Colonic mucosa (tissue), 4 donors: ENCODE measurements around the gene GMDS. TPM values are rescaled to one million over a fixed set of nuclear protein-coding genes. Genes with fewer than 3 reads are reported as not detected.
A peak's percentile ranks its signal among the peaks of the same experiment; 100 is the strongest.
"Not testable (repeated sequence)": the region's sequence is repeated elsewhere in the genome, so short reads cannot be mapped to it uniquely, and the experiment has no call there.

ENCODE experiments used
- DNase-seq: peaks from one replicate; pipeline ENCODE4 v3.0.0-alpha.2; 2020
- H3K27ac ChIP-seq: fragments of 200-600 bp; one replicate; pipeline ENCODE4 v1.8.0; 2021
- H3K27me3 ChIP-seq: fragments of 200-600 bp; one replicate; pipeline ENCODE4 v1.8.0; 2021
- H3K36me3 ChIP-seq: fragments of 200-600 bp; one replicate; pipeline ENCODE4 v1.8.0; 2021
- H3K4me1 ChIP-seq: fragments of 200-600 bp; one replicate; pipeline ENCODE4 v1.8.0; 2021; ENCODE audit warnings: mild to moderate bottlenecking
- H3K4me3 ChIP-seq: fragments of 200-600 bp; one replicate; pipeline ENCODE4 v1.8.0; 2021
- H3K9ac ChIP-seq, 2 donors: one replicate each; pipeline ENCODE4 v1.7.0; 2013; ENCODE audit warnings: control low read depth in 2 of 2, low read depth in 2 of 2, low read length in 2 of 2
- H3K9me3 ChIP-seq: fragments of 200-600 bp; one replicate; pipeline ENCODE4 v1.8.0; 2021
- intact Hi-C: fragments of 100-400 bp; cut with DNase I; formaldehyde crosslinking; loops from one replicate; pipeline ENCODE4 v1.14.1; 2022
- total RNA-seq, 2 donors: library from RNA; stranded (reverse); fragmentation: NEBNext Ultra II Directional in 1 of 2; extraction: Animal tissue kit (Norgen Biotek cat#: 25700) in 1 of 2; gene quantifications; one replicate each; pipeline ENCODE4 v1.2.1, GENCODE V29; 2021
- TF ChIP-seq, protein P1 (sequence below): fragments of 200-600 bp; IDR thresholded peaks from one replicate; pipeline ENCODE4 v1.8.0; 2022; ENCODE audit warnings: antibody characterized with exemption, mild to moderate bottlenecking
- donor health status: healthy.
- donor health status: DM: no; HTN: no; CAD: no.
- donor health status: DM: no; HTN: no; CAD: no.

Gene GMDS
- total RNA-seq, 2 donors from 2014 or later = 247 to 272 TPM

- intact Hi-C loops = no loop called here
- no peaks in the 10 kb centered on the region for H3K27me3 ChIP-seq
- no peak overlapping the region for H3K4me3 ChIP-seq
- H3K36me3 ChIP-seq = no peaks in the 10 kb centered on the region
- no peak overlapping the region for H3K9ac ChIP-seq
- H3K9me3 ChIP-seq = no peaks in the 10 kb centered on the region
- DNase-seq = no peak
- no peak overlapping the region for H3K27ac ChIP-seq
- TF ChIP-seq, protein P1, sequence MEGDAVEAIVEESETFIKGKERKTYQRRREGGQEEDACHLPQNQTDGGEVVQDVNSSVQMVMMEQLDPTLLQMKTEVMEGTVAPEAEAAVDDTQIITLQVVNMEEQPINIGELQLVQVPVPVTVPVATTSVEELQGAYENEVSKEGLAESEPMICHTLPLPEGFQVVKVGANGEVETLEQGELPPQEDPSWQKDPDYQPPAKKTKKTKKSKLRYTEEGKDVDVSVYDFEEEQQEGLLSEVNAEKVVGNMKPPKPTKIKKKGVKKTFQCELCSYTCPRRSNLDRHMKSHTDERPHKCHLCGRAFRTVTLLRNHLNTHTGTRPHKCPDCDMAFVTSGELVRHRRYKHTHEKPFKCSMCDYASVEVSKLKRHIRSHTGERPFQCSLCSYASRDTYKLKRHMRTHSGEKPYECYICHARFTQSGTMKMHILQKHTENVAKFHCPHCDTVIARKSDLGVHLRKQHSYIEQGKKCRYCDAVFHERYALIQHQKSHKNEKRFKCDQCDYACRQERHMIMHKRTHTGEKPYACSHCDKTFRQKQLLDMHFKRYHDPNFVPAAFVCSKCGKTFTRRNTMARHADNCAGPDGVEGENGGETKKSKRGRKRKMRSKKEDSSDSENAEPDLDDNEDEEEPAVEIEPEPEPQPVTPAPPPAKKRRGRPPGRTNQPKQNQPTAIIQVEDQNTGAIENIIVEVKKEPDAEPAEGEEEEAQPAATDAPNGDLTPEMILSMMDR = no peak
- H3K4me1 ChIP-seq = no peaks in the 10 kb centered on the region
Measured at GRCh38 chr6:1759870-1760269, 485.5 kb downstream of the GMDS start.

DNA sequence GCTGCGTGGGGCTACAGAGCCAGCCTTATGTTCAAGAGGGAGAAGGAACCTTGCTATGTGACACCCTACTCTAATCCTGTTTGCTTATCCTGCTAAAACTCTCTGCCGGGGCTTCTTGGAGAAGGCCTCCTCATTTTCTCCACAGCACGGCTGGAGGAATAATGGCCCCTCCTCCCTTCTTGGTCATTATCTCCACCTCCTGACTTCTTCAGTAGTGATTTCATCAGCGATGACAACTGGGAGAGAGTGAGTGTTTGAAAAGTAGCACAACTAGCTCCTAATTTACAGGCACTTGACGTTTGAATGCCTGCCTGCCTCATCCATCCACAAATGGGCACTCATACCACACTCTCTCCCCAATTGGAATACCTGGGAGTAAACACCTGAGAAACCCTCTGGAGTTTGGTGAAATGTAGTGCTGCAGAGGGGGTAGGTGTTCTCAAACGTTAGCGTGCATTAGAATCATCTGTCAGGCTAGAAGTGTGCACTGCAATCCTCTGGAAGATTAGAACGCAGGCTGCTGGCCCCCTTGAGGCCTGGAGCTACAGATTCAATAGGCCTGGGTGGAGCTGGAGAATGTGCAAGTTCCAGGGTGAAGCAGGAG lies 487.2 kb downstream of the GMDS start:
- no peaks in the 10 kb centered on the region for H3K4me1 ChIP-seq
- no peaks in the 10 kb centered on the region for H3K9me3 ChIP-seq
- H3K4me3 ChIP-seq = no peak overlapping the region
- H3K27ac ChIP-seq = no peak overlapping the region
- DNase-seq = no peak
- H3K36me3 ChIP-seq = no peaks in the 10 kb centered on the region
- no peak overlapping the region for H3K9ac ChIP-seq
- H3K27me3 ChIP-seq = no peaks in the 10 kb centered on the region
- intact Hi-C loops = no loop called here
- TF ChIP-seq, protein P1 = no peak

DNA sequence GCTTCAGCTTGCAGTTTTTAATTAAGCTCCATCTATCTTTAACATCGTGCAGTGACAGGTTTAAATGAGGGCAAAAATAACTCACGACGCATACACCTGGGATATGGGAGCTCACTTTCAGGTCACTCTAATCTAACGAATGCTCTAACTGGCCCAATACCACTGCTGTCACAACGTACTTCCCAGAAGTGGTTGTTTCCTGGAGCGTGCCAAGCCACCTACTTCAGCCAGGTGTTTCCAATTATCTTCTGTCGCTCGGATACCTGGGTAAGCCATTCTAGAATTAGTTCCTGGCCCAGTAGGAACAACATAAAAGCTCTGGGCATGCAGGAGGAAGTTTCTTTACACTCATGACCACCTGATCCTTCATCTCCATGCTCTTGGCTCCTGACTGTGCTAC lies 488.3 kb downstream of the GMDS start:
- no peak for DNase-seq
- no peaks in the 10 kb centered on the region for H3K27me3 ChIP-seq
- H3K4me1 ChIP-seq = no peaks in the 10 kb centered on the region
- TF ChIP-seq, protein P1 = no peak
- no peak overlapping the region for H3K4me3 ChIP-seq
- intact Hi-C loops = no loop called here
- H3K36me3 ChIP-seq = no peaks in the 10 kb centered on the region
- H3K27ac ChIP-seq = no peak overlapping the region
- no peak overlapping the region for H3K9ac ChIP-seq
- no peaks in the 10 kb centered on the region for H3K9me3 ChIP-seq

DNA sequence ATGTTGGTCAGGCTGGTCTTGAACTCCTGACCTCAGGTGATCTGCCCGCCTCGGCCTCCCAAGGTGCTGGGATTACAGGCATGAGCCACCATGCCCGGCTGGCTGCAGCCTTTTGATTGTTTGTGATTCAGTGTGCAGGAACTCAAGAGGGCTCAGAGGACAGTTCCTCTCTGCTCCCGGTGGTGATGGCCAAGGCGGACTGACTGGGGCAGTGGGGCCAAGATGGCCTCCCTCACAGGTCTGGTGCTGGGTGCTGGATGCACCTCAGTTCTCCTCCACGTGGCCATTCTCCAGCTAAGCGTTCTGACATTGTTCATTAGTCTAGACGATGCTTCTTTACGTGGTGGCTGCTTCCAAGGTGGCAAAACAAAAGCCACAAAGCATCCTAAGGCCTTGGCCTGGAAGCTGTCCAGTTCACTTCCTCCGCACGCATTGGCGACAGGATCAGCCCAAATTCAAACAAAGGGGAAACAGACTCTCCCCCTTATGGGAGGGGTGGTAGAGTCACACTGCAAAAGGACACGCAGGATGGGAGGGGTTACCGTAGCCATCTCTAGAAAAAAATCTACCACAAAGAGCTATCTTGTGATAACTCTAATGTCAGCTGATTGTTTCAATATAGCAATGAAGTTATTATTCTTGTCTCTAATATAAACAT lies 488.8 kb downstream of the GMDS start:
- H3K9me3 ChIP-seq = no peaks in the 10 kb centered on the region
- intact Hi-C loops = no loop called here
- DNase-seq = no peak
- no peaks in the 10 kb centered on the region for H3K36me3 ChIP-seq
- H3K4me3 ChIP-seq = no peak overlapping the region
- no peaks in the 10 kb centered on the region for H3K4me1 ChIP-seq
- TF ChIP-seq, protein P1 = no peak
- H3K27me3 ChIP-seq = no peaks in the 10 kb centered on the region
- H3K9ac ChIP-seq = no peak overlapping the region
- H3K27ac ChIP-seq = no peak overlapping the region

DNA sequence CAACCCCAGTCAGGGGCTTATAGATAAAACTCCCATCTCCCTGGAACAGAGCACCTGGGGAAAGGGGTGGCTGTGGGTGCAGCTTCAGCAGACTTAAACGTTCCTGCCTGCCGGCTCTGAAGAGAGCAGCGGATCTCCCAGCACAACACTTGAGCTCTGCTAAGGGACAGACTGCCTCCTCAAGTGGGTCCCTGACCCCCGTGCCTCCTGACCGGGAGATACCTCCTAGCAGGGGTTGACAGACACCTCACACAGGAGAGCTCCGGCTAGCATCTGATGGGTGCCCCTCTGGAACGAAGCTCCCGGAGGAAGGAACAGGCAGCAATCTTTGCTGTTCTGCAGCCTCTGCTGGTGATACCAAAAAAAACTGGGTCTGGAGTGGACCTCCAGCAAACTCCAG lies 494.3 kb downstream of the GMDS start:
- intact Hi-C loops, H3K9me3 ChIP-seq, H3K27ac ChIP-seq, H3K36me3 ChIP-seq, H3K9ac ChIP-seq, H3K4me1 ChIP-seq, H3K4me3 ChIP-seq, DNase-seq, H3K27me3 ChIP-seq: not testable (repeated sequence)

- DNase-seq = peak; percentile 32
- Histone ChIP-seq H3K27ac (no peak overlapping the region), H3K9ac (no peak overlapping the region), H3K4me1 (no peaks in the 10 kb centered on the region), H3K27me3 (no peaks in the 10 kb centered on the region), H3K36me3 (no peaks in the 10 kb centered on the region), H3K4me3 (no peak overlapping the region), H3K9me3 (no peaks in the 10 kb centered on the region)
- TF ChIP-seq, protein P1 = no peak
- intact Hi-C loops = no loop called here
Measured at GRCh38 chr6:1749041-1749440, 496.4 kb downstream of the GMDS start.
